H7 (cell line): ENCODE measurements around the gene TK2. TPM values are rescaled to one million over a fixed set of nuclear protein-coding genes. Genes with fewer than 3 reads are reported as not detected.
"Not testable (repeated sequence)": the region's sequence is repeated elsewhere in the genome, so short reads cannot be mapped to it uniquely, and the experiment has no call there.

Experiments
- DNase-seq: peaks from one replicate; pipeline ENCODE4 v3.0.0; 2012
- H3K27me3 ChIP-seq: 2 replicates; pipeline ENCODE4 v1.6.0; 2011; ENCODE audit warnings: mild to moderate bottlenecking, low read length; ENCODE audit not compliant: control insufficient read depth, insufficient read depth
- H3K36me3 ChIP-seq: replicated peaks from 2 replicates; pipeline ENCODE4 v1.5.1; 2011; ENCODE audit warnings: low read length; ENCODE audit not compliant: control insufficient read depth, insufficient read depth
- H3K4me3 ChIP-seq: 2 replicates; pipeline ENCODE4 v1.5.1; 2011; ENCODE audit warnings: low read depth, mild to moderate bottlenecking, control low read depth, low read length, moderate library complexity; ENCODE audit not compliant: insufficient read depth
- total RNA-seq: library from RNA; depleted of rRNA; stranded (reverse); fragments of >200 nt; shearing (Covaris generic); gene quantifications from 2 replicates; pipeline ENCODE4 v1.2.3, GENCODE V29; 2014; rRNA removed

Gene TK2
- 7.9 and 10.1 TPM in 2 replicates for total RNA-seq

DNA sequence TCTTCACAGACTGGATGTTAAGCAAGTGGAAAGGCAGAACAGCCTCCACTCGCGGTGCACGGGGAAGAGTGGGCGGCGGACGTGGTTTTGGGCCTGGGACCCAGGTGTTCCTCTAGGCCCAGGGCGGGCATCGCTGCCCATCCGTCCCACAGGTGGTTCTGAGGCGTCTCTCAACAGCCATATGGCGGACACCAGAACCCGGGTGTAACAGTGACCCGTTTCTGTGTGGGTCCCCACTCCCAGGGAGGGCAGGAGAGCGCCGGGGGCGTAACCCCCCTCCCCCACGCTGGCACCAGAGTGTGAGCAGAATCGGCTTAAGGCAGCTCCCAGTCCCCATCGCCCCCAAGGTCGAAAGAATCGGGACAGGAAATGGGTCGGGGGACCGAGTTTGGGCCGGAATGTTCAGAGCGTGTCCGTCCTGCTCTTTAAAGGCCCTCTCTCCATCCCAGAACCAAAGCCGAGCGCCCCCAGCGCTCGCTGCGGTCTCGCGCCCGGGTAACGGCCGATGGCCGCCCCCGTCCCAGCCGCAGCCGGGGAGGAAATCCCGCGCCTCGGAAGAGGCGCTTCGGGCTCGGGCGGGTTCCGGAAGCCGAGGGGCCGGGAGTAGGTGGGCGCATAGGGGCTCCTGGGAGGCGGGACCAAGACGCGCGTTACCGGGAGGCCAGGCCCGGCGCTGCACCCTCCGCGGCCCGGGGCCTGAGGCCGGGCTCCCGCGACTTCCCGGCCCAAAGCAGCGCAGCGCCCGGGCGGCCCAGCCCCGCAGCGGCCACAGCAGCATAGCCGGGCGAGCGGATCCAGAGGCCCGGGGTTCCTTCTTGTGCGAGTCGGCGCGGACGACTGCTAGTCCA is at the start of gene TK2:
TSS of gene TK2 (minus strand) at position 839 of the 848 bp plus-strand sequence. CDS start at position 778, 61 bp downstream.
- Histone ChIP-seq H3K4me3 (peak within 1 kb of the TSS; percentile 68), H3K36me3 (no peaks in the 10 kb centered on the region), H3K27me3 (peaks cover 4% of the 10 kb centered on the region)
- DNase-seq = peak; percentile 94

DNA sequence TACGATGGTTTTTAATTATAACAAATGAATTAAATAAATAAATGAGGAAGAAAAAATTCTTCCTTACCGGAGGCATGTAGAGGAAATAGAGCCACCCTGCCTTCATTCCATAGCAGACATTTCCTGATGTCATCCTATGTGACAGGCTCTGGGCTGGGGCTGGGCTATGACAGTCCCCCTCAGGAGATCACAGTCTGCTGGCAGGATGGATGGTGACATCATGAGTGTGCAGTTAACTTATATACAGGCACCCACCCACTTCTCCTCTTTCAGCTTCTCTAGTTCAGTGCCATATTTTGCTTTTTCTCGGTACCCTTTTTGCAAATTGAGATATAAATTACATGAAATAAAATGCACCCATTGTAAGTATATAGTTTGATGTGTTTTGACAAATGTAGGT is 48.2 kb upstream of the TK2 start:
- no peak for DNase-seq
- Histone ChIP-seq H3K36me3 (no peaks in the 10 kb centered on the region), H3K4me3 (no peak overlapping the region), H3K27me3 (no peaks in the 10 kb centered on the region)

DNA sequence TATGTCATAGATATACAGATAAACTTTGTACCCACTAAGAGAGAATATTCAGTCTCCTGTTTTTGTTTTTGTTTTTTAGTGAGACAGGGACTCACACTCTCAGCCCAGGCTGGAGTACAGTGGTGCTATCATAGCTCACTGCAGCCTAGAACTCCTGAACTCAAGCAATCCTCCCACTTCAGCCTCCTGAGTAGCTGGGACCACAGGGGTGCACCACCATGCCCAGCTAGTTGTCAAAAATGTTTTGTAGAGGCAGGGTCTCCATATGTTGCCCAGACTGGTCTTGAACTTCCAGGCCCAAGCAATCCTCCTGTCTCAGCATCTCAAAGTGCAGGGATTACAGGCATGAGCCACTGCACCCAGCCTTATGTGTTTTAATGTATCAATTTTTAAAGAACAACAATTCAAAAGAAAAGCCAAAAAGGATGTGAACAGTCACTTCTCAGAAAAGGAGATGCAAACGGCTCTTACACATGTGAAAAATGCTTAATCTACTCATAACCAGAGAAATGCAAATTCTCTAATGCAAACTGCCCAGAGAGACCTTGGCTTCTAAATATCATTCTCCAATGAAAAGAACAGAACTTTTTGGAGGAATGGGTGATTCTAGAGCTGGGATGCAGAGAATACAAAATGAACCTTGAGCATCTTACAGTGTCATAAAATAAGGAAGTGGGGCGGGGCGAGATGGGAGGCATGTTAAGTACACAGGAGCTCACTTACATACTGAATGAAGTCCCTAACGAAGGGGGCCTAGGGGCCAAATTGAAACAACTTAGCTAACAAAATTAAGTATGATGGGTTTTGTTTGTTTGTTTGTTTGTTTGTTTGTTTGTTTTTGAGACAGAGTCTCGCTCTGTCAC is 47.3 kb upstream of the TK2 start:
- Histone ChIP-seq H3K36me3 (no peaks in the 10 kb centered on the region), H3K27me3 (no peaks in the 10 kb centered on the region), H3K4me3 (no peak overlapping the region)
- no peak for DNase-seq

DNA sequence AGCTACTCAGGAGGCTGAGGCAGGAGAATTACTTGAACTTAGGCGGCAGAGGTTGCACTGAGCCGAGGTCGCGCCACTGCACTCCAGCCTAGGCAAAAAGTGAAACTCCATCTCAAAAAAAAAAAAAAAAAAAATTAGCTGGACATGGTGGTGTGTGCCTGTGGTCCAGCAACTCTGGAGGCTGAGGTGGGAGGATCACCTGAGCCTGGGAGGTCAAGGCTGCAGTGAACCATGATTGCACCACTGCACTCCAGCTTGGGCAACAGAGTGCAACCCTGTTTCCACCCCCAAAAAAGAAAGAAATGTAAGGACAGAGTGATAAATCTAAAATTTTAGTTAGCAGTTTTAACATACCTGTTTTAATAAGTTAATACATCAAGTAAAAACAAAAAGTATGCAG is 46.6 kb upstream of the TK2 start:
- DNase-seq = not testable (repeated sequence)

DNA sequence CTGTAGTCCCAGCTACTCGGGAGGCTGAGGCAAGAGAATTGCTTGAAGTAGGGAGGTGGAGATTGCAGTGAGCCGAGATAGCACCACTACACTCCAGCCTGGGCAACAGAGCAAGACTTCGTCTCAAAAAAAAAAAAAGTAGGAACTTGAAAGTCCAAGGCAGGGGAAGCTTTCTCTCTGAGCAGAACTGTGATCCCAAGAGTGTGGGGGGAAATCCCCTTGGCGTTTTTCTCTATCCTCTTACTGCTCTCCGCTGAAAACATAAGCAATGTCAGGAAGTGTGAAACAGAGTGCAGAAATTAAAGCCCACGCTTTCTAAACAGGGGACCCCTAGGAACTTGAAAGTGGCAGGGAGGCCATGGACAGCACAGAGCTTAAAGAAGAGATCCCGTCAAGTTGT is 44.8 kb upstream of the TK2 start:
- no peaks in the 10 kb centered on the region for H3K27me3 ChIP-seq
- no peak for DNase-seq
- no peaks in the 10 kb centered on the region for H3K36me3 ChIP-seq
- H3K4me3 ChIP-seq = no peak overlapping the region

More for the DNA sequence above, 46.6 kb upstream of the TK2 start:
- not testable (repeated sequence) for H3K4me3 ChIP-seq, H3K36me3 ChIP-seq, H3K27me3 ChIP-seq

DNA sequence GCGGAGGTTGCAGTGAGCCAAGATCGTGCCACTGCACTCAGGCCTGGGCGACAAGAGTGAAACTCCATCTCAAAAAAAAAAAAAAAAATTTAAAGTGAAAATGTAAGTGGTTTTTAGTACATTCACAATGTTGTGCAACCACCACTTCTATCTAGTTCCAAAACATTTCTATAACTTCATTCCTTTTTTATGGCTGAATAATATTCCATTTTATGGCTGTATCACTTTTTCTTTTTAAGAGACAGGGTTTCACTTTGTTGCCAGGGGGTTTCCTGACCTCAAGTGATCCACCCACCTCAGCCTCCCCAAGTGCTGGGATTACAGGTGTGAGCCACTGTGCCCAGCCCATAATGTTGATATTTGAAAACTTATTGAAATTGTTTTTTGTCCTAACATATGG is 42.9 kb upstream of the TK2 start:
- Histone ChIP-seq H3K4me3 (no peak overlapping the region), H3K36me3 (no peaks in the 10 kb centered on the region), H3K27me3 (no peaks in the 10 kb centered on the region)
- no peak for DNase-seq

DNA sequence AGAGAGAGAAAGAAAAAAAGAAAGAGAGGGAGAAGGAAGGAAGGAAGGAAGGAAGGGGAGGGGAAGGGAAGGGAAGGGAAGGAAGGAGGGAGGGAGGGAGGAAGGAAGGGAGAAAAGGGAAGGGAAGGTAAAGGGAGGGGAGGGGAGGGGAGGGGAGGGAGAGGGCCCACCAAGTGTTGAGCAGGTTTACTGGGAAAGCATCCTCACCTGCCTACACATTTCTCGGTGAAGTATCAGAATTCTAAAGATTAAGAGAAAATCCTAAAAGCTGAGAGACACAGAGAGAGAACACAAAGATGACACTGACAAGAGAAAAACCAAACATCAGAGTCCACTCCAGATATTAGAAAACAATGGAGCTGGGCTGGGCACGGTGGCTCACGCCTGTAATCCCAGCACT is 42.3 kb upstream of the TK2 start:
- Histone ChIP-seq H3K4me3 (no peak overlapping the region), H3K36me3 (no peaks in the 10 kb centered on the region), H3K27me3 (no peaks in the 10 kb centered on the region)
- no peak for DNase-seq

DNA sequence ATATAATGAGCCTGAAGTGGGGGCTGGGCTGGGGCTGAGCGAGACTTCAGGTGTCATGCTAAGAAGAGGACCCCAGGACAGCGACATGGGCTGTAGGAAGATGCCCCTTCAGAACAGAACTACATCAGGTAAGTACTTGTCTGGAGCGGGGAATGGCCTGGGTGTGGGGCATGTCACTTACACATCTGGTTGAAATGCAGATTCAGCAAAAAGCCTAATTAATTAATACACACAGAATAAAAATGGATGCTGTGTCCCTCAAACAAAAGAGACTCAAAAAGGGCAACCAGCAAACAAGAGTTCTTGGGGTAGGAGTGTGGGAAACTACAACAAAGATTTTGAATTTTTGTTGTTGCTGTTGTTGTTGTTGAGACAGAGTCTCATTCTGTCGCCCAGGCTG is 41.1 kb upstream of the TK2 start:
- no peak for DNase-seq
- H3K36me3 ChIP-seq = no peaks in the 10 kb centered on the region
- no peaks in the 10 kb centered on the region for H3K27me3 ChIP-seq
- no peak overlapping the region for H3K4me3 ChIP-seq

DNA sequence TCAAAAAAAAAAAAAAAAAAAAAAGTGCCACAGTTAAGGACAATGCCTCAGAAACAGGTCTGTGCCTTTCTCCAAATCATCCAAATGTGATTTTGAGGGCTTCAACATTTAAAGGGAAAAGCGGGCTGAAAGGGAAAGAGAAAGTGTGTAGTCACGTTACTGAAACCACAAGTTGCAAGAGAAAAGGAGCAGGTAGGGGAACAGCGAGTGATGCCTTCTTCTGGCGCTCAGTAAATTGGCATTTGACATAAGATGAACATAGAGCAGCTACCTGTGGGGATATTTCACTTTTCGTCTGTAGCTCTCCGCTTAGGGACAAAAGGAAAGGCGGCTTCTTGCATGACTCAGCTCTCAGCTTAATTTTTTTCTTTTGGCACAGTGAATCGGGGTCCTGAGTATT is 40.4 kb upstream of the TK2 start:
- H3K27me3 ChIP-seq = no peaks in the 10 kb centered on the region
- no peak for DNase-seq
- H3K36me3 ChIP-seq = no peaks in the 10 kb centered on the region
- no peak overlapping the region for H3K4me3 ChIP-seq

DNA sequence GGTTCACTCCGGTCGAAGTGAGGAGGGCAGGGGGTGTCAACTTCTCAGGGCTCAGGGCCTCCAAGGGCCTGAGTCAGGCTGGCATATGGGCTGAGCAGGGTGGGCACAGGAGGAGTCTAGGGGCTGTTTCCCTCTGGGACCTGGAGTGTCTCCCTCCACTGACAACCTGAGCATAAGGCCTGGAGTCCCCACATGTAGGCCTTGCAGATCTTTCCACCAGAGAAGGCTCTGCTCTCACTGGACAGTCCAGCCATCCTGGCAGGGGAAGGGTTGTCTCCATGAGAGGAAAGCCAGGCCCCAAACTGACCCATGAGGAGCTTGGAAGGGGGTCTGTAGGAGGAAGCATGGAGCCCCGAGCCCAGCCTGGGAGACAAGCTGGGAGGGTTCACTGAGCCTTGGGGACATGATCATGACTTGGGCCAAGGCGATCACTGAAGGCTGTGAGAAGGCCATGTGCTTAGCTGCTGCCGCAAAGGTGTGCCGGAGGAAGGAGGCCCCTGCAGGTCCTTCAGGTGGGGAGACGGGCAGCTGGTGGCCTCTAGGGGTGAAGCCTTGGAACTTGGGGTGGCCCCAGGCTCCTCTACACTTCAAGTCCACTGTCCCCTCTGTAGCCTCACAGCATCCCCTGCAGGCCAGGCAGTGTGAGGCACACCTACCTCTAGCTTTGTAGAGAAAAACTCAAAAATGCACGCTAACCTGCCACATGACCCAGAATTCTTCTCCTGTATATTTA is 39.2 kb upstream of the TK2 start:
- Histone ChIP-seq H3K27me3 (no peaks in the 10 kb centered on the region), H3K36me3 (no peaks in the 10 kb centered on the region), H3K4me3 (no peak overlapping the region)
- DNase-seq = peak; percentile 87

DNA sequence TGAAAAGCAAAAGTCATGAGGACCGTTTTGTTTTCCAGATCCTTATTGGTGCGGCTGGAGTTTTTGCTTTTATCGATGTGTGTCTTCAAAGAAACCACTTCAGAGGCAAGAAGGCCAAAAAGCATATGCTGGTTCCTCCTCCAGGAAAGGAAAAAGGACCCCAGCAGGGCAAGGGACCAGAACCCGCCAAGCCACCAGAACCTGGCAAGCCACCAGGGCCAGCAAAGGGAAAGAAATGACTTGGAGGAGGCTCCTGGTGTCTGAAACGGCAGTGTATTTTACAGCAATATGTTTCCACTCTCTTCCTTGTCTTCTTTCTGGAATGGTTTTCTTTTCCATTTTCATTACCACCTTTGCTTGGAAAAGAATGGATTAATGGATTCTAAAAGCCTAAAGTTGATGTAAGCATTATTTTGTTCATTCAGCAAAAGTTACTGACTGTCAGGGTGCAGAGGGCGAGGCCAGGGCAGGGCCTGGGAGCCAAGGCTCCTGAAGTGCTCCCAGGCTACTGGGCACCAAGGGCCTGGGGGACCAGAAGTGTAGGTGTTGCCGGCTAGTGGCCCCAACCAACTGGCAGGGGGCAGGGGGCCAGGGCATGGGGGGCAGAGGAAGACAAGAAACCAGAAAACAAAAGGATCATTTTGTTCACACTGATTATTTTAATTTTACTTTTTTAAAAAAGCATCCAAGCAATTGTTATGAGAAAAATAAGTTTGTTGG is 38.1 kb upstream of the TK2 start:
- no peak for DNase-seq
- no peaks in the 10 kb centered on the region for H3K36me3 ChIP-seq
- H3K27me3 ChIP-seq = no peaks in the 10 kb centered on the region
- no peak overlapping the region for H3K4me3 ChIP-seq

DNA sequence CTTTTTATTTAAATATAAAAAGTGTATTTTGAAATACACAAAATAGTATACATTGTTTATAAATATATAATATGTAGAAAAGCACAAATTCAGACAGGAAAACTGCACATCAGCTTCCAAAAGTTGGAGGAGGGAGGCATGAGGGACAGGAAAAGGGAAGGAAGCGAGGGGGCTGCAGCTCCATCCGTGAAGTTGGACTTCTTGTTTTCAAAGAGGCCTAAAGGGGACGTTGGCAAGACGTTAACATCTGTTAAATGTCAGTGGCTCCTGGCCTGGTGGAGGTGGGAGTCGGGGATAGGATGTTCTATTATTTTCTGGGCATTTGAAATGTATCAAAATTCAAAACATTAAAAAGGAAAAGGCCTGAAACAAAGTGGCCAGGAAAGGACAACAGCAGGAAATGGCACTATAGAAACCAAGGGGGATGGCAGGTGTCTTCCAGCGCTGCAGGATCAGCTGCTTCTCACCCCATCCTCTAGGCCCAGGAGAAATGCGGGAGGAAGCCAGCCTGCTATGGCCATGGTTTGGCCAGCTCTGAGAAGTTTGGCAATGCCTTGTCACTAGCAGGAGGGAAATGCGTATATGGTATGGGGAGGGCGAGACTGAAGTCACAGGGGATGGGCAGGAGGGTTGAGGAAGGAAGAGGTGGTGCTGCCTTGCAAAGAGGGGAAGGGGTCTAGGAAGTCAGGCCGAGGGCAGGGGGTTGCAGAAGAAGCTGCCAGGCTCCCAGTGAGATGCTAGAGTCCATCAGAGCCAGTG is 35.7 kb upstream of the TK2 start:
- DNase-seq = no peak
- no peaks in the 10 kb centered on the region for H3K36me3 ChIP-seq
- H3K27me3 ChIP-seq = no peaks in the 10 kb centered on the region
- H3K4me3 ChIP-seq = no peak overlapping the region

DNA sequence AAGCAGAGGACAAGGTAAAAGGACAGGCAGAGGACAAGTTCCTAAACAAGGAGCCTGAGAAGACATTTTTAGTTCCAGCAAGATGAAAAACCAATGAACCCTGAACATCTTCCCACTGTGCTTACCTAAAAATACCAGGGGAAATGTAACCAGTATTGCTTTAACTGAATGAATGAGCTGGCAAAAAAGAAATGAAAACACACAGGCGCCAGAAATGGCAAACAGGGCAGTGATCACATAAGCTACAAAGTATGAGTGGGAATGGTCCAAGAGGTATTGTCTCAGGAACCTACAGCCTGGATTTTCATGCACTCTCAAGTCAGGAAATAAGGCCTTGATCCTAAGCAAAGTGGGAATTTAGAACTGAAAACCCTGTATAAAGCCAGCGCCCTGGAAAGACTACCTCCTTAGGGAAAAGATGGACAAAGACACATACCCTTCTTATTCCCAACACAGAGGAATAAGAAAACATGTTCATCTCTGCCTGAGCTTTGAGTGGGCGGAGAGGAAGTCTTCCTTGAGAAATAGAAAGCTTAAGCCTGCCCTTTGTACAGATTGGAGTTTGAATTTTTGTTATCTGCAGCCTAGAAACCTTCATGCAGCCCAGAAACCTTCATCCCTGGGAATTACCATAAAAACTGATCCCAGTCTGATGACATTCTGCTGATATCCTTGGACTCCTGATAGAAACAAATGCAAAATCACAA is 31.5 kb upstream of the TK2 start:
- Histone ChIP-seq H3K27me3 (peaks cover 27% of the 10 kb centered on the region; the same call in 1 of the 2 replicates), H3K4me3 (no peak overlapping the region), H3K36me3 (no peaks in the 10 kb centered on the region)
- no peak for DNase-seq
